ENCODE measurements around the gene SERPINF2. TPM values are rescaled to one million over a fixed set of nuclear protein-coding genes. Genes with fewer than 3 reads are reported as not detected.

The SERPINF2 gene
- total RNA-seq, 2 donors from 2014 or later = 30.4 to 56.1 TPM

- Histone ChIP-seq H3K4me1 (replicated peaks) (peaks cover 14% of the 10 kb centered on the region), H3K36me3 (peaks cover 0 to 17% of the 10 kb centered on the region in 2 donors), H3K27me3 (replicated peaks; ENCODE audit: insufficient read depth) (no peaks in the 10 kb centered on the region), H3K4me3 (no peak overlapping the region), H3K27ac (no peak overlapping the region), H3K9me3 (no peaks in the 10 kb centered on the region)
- 94% methylated on average over 19 of the region's 22 CpGs for WGBS
- intact Hi-C loops (cut with DNase I) = no loop called here
- no peak for DNase-seq (ENCODE audit: low spot score)
- TF ChIP-seq POLR2AphosphoS5 (IDR thresholded peaks at IDR 0.05) = no peak
- TF ChIP-seq, protein P1, sequence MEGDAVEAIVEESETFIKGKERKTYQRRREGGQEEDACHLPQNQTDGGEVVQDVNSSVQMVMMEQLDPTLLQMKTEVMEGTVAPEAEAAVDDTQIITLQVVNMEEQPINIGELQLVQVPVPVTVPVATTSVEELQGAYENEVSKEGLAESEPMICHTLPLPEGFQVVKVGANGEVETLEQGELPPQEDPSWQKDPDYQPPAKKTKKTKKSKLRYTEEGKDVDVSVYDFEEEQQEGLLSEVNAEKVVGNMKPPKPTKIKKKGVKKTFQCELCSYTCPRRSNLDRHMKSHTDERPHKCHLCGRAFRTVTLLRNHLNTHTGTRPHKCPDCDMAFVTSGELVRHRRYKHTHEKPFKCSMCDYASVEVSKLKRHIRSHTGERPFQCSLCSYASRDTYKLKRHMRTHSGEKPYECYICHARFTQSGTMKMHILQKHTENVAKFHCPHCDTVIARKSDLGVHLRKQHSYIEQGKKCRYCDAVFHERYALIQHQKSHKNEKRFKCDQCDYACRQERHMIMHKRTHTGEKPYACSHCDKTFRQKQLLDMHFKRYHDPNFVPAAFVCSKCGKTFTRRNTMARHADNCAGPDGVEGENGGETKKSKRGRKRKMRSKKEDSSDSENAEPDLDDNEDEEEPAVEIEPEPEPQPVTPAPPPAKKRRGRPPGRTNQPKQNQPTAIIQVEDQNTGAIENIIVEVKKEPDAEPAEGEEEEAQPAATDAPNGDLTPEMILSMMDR (IDR thresholded peaks at IDR 0.05) = no peak
- TF ChIP-seq POLR2A (IDR thresholded peaks at IDR 0.05) = no peak
Observed at GRCh38 chr17:1732241-1732832, 10.3 kb upstream of the SERPINF2 start.

DNA sequence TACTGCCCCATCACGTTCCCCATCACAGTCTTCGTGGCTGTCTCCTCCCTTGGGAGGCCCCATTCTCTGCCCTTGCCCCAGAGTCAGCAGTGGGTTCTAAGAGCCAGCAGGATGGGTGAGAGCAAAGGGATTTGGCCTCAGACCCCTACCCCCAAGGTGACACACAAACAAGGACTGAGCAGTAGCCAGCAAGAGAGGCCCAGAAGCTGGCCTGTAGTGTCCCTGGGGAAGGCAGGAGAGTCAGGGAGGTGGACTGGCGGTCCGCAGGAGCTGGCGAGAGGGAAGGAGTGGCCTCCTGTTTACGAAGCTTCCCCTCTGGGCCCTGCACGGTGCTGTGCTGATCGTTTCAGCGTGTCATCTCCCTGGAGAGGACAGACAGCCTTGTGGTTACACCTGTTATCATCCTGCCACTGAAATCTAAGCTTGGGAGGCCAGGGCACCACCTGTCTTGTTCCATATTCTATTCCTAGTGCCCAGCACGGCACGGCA lies 9.8 kb upstream of the SERPINF2 start:
- Histone ChIP-seq H3K4me3 (no peak overlapping the region), H3K4me1 (replicated peaks) (peaks cover 14% of the 10 kb centered on the region), H3K27me3 (replicated peaks; ENCODE audit: insufficient read depth) (no peaks in the 10 kb centered on the region), H3K27ac (no peak overlapping the region), H3K36me3 (peaks cover 0 to 17% of the 10 kb centered on the region in 2 donors), H3K9me3 (no peaks in the 10 kb centered on the region)
- DNase-seq (ENCODE audit: low spot score) = no peak
- intact Hi-C loops (cut with DNase I) = no loop called here
- 85% methylated on average over 11 of the region's 11 CpGs for WGBS
- no peak for TF ChIP-seq POLR2AphosphoS5 (IDR thresholded peaks at IDR 0.05)
- TF ChIP-seq, protein P1 (IDR thresholded peaks at IDR 0.05) = no peak
- no peak for TF ChIP-seq POLR2A (IDR thresholded peaks at IDR 0.05)

- Histone ChIP-seq H3K4me1 (replicated peaks) (peaks cover 14% of the 10 kb centered on the region), H3K27ac (no peak overlapping the region), H3K36me3 (peaks cover 0 to 17% of the 10 kb centered on the region in 2 donors), H3K27me3 (replicated peaks; ENCODE audit: insufficient read depth) (no peaks in the 10 kb centered on the region), H3K4me3 (no peak overlapping the region), H3K9me3 (no peaks in the 10 kb centered on the region)
- WGBS = 92% methylated on average over 38 of the region's 38 CpGs
- DNase-seq (ENCODE audit: low spot score) = no peak
- intact Hi-C loops (cut with DNase I) = no loop called here
- TF ChIP-seq POLR2A (IDR thresholded peaks at IDR 0.05) = no peak
- no peak for TF ChIP-seq POLR2AphosphoS5 (IDR thresholded peaks at IDR 0.05)
- TF ChIP-seq, protein P1 (IDR thresholded peaks at IDR 0.05) = no peak
Observed at GRCh38 chr17:1733759-1734158, 8.9 kb upstream of the SERPINF2 start.

DNA sequence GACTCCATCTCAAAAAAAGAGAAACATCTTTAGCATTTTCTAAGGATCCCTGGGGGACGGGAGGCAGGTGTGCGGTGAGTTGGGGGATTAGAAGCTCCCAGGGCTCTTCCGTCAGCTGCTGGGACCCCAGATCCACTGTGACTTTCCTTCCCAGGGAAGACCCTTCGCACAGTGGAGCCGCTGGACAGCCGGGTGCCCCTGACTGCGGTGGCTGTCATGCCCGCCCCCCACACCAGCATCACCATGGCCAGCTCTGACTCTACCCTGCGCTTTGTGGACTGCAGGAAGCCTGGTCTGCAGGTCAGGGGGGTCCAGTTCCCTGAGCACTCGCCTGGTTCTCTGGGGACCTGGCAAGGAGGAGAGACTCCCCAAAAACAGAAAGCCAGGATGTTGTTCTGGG lies 7.3 kb upstream of the SERPINF2 start:
- 95% methylated on average over 10 of the region's 10 CpGs for WGBS
- Histone ChIP-seq H3K27ac (no peak overlapping the region), H3K4me1 (replicated peaks) (peaks cover 12% of the 10 kb centered on the region), H3K27me3 (replicated peaks; ENCODE audit: insufficient read depth) (no peaks in the 10 kb centered on the region), H3K9me3 (no peaks in the 10 kb centered on the region), H3K4me3 (no peak overlapping the region), H3K36me3 (peaks cover 0 to 17% of the 10 kb centered on the region in 2 donors)
- intact Hi-C loops (cut with DNase I) = no loop called here
- TF ChIP-seq POLR2A (IDR thresholded peaks at IDR 0.05) (no peak), POLR2AphosphoS5 (IDR thresholded peaks at IDR 0.05) (no peak)
- TF ChIP-seq, protein P1 (IDR thresholded peaks at IDR 0.05) = no peak
- no peak for DNase-seq (ENCODE audit: low spot score)

DNA sequence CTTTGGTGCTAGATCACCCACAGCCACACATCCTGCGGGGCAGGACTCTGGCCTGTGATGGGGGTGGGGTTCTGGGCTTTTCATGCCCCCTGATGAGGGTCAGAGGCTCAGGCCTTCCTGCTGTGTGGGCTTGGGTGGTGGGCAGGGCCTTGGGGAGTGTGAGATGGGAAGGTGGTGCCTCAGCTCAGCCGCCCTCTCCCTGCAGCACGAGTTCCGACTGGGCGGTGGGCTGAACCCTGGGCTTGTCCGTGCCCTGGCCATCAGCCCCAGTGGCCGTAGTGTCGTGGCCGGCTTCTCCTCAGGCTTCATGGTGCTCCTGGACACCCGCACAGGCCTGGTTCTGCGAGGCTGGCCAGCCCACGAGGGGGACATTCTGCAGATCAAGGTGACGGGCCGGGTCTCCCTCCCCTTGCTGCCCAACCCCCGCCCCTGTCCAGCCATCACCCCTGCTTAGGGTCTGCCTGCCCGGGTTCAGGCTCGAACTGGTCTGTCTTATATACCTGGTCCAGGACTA lies 6.8 kb upstream of the SERPINF2 start:
- WGBS = 86% methylated on average over 16 of the region's 17 CpGs
- H3K4me3 ChIP-seq = no peak overlapping the region
- TF ChIP-seq POLR2A (IDR thresholded peaks at IDR 0.05) (no peak), POLR2AphosphoS5 (IDR thresholded peaks at IDR 0.05) (no peak)
- TF ChIP-seq, protein P1 (IDR thresholded peaks at IDR 0.05) = no peak
- H3K27ac ChIP-seq = no peak overlapping the region
- intact Hi-C loops (cut with DNase I) = no loop called here
- no peak for DNase-seq (ENCODE audit: low spot score)
- peaks cover 7% of the 10 kb centered on the region for H3K4me1 ChIP-seq (replicated peaks)
- H3K9me3 ChIP-seq = no peaks in the 10 kb centered on the region
- peaks cover 0 to 17% of the 10 kb centered on the region in 2 donors for H3K36me3 ChIP-seq
- no peaks in the 10 kb centered on the region for H3K27me3 ChIP-seq (replicated peaks; ENCODE audit: insufficient read depth)
